Measurements from ENCODE around the gene OIP5.

Gene OIP5

DNA sequence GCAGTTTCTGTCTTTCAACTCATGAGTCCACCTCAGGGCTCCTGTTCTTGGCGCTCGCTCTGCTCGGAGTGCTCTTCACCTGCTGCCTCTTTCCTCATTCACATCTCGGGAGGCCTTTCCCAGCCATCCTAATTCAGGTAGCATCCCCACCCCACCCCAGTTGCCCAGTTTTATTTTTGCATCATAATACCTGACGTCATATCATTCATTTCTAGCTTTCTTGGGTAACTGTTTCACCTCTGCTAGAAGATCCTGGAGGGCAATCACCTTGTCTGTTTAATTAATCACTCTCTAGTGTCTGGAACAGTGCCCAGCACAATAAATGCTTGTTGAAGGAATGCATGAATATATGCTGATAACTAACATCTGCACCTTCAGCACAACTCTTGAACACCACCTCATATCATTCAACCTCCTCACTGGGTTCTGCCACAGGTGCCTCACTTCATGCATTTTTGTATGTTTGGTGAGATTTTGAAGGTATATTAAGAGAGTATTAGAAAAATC lies 7.9 kb upstream of the OIP5 start:
- TF ChIP-seq, protein P1, sequence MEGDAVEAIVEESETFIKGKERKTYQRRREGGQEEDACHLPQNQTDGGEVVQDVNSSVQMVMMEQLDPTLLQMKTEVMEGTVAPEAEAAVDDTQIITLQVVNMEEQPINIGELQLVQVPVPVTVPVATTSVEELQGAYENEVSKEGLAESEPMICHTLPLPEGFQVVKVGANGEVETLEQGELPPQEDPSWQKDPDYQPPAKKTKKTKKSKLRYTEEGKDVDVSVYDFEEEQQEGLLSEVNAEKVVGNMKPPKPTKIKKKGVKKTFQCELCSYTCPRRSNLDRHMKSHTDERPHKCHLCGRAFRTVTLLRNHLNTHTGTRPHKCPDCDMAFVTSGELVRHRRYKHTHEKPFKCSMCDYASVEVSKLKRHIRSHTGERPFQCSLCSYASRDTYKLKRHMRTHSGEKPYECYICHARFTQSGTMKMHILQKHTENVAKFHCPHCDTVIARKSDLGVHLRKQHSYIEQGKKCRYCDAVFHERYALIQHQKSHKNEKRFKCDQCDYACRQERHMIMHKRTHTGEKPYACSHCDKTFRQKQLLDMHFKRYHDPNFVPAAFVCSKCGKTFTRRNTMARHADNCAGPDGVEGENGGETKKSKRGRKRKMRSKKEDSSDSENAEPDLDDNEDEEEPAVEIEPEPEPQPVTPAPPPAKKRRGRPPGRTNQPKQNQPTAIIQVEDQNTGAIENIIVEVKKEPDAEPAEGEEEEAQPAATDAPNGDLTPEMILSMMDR (IDR thresholded peaks at IDR 0.05) = no peak

DNA sequence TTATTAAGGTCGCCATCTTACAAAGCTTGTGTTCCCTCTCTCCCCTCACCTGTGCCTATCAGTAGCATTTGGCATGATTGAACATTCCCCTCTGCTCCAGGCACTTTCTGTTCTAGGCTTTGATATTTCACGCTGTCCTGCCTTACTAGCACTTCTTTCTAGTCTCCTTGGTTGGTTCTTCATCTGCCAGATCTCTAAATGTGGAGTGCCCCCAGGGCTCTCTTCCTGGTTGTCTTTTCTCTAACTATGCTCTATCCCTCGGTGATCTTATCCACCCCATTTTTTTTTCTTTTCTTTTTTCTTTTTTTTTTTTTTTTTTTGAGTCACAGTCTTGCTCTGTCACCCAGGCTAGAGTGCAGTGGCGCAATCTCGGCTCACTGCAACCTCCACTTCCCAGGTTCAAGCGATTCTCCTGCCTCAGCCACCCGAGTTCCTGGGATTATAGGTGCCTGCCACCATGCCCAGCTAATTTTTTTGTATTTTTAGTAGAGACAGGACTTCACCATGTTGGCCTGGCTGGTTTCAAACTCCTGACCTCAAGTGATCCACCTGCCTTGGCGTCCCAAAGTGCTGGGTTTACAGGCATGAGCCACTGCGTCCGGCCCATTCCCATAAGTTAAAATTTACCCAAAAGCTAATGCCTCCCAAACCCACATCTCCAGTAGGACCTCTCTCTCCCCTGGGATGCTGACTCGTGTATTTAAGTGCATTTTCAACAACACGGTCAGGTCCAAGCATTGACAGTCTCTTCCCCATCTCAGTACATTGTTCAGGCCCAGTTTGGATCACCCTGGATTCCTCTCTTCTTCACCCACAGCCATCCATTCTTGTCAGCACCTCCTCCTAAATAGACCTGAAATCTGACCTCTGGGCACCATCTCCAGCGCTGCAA lies 5.5 kb upstream of the OIP5 start:
- TF ChIP-seq, protein P1 (IDR thresholded peaks at IDR 0.05) = no peak

DNA sequence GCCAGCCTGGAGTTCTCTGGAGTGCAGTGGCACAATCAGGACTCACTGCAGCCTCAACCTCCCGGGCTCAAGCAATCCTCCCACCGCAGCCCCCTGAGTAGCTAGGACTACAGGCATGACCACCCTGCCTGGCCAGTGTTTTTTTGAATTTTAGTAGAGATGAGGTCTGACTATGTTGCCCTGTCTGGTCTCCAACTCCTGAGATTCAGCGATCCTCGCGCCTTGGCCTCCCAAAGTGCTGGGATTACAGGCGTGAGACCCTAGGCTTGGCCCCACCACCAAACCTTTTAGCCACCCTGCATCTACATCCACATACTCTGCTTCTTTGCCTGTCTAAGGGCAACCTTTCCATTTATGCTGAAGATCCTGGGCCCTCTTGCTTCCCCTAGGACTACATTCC lies 4.7 kb upstream of the OIP5 start:
- TF ChIP-seq, protein P1 (IDR thresholded peaks at IDR 0.05) = no peak

DNA sequence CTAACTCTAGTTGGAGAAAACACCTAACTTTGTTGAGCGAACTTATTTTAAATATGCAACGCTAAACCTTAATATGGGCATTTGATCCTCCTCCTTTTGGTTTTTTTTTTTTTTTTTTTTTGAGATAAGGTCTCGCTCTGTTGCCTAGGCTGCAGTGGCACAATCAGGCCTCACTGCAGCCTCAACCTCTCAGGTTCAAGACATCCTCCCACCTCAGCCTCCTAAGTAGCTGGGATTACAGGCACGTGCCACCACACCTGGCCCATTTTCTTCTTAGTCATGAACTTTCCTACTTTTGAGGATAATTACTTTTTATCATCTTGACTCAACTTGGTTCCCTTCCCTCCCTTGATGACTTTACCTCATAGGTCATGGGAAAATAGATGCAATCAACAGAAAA lies 4.2 kb upstream of the OIP5 start:
- TF ChIP-seq, protein P1 (IDR thresholded peaks at IDR 0.05) = no peak

DNA sequence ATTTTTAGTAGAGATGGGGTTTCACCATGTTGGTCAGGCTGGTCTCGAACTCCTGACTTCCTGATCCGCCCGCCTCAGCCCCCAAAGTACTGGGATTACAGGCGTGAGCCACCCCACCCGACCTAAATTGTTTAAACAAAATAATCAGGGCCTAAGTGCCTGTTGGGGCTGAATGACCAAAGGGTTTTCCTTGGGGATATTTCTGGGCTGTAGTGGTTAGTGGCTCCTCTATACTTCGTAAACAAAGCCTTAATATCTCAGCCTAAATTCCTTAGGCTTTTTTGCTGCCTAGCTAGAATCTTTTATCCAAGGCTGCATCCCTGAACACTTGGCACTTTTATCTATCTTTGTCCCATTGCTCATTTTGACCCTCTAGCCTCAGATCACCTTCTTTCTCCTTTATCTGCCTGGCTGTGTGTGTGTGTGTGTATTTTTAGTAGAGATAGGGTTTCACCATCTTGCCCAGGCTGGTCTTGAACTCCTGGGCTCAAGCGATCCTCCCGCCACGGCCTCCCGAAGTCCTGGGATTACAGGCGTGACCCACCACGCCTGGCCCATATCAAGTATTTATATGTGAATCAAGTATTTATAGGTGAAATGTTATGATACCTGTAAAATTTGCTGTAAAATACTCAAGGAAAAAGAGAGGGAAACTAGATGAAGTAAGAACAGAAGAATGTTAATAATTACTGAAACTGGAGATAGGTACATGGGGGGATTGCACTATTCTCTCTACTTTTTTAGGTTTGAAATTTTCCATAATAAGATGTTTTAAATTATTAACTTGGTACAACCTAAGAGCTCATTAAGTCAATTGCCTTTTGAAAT lies 2.1 kb upstream of the OIP5 start:
- TF ChIP-seq, protein P1 (IDR thresholded peaks at IDR 0.05) = no peak

DNA sequence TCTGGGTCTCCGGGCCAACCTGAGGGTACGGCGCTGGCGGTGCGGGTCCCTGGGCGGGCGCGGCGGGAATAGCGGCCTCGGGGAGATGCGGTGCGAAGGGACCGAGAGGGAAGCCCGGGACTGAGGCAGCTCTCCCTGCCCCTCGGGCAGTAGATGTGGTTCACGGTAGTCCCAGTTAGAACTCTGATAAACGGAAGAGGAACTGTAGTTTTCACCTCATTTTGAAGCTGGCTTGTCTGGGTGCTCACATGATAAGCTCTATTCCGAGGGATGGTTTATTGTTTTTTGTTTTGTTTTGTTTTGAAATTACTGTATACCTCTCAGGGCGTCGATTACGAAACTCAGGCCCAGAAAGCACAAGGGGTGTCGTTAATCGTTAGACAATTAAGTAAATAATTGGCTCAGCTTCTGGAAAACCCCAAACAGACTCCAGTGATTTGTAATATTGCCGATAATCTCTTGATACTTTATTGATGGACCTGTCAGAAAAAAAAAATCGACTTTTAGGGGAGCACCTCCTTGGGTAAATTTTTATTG lies 703 bp upstream of the OIP5 start:
- TF ChIP-seq, protein P1 (IDR thresholded peaks at IDR 0.05) = no peak

DNA sequence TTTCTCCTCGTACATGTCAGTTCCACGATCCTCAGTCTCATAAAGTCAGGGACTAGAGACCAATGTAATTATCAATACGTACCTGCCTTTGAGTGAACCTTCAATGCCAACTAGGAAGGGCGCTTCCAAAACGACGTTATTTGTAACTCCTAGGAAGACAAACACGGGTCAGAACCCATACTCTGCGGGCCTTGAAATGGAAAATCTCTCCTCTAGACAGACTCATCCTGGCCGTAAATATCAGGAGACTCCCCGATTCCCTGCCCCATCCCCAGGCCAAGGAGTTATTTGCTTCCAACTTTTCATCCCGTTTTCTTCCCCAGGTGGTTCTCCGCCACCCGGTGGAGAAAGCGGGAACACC lies 578 bp downstream of the OIP5 start:
- TF ChIP-seq, protein P1 (IDR thresholded peaks at IDR 0.05) = no peak
